Right ventricle myocardium superior (tissue), 1 donor: Measurements from ENCODE around the gene MRPL52. TPM values are rescaled to one million over a fixed set of nuclear protein-coding genes. Genes with fewer than 3 reads are reported as not detected.

Experiments
- ATAC-seq: fragments of 200-7000 bp; cut with Tn5 transposase; one replicate; pipeline ENCODE4 v1.9.1; 2020; ENCODE audit warnings: mild to moderate bottlenecking; ENCODE audit not compliant: poor library complexity
- DNase-seq: peaks from one replicate; pipeline ENCODE4 v3.0.0-alpha.2; 2020
- intact Hi-C: fragments of 100-400 bp; cut with DNase I; formaldehyde crosslinking; loops from one replicate; pipeline ENCODE4 v1.11.2; 2022
- total RNA-seq: library from RNA; stranded (reverse); fragmentation: NEBNext Ultra II Directional; extraction: Animal tissue kit (Norgen Biotek cat#: 25700); gene quantifications from one replicate; pipeline ENCODE4 v1.2.1, GENCODE V29; 2021
- donor health status: DM: no; HTN: yes; CAD: no; lungs with severe emphysema.

The MRPL52 gene
- total RNA-seq, 1 donor from 2014 or later = 110 TPM

GRCh38 chr14:22870811-22871223, 41.1 kb downstream of the MRPL52 start:
- intact Hi-C loops = no loop called here
- peak; percentile 18 for ATAC-seq

GRCh38 chr14:22871224-22872032, 41.7 kb downstream of the MRPL52 start, which contains the start of gene LRP10:
Gene LRP10, plus strand, starts transcription at chr14:22871740. Its CDS starts 564 bp downstream, at chr14:22872304.
- intact Hi-C loops = no loop called here
- DNase-seq (peak; percentile 96), ATAC-seq (peak; percentile 97)

More at GRCh38 chr14:22870811-22871223, 41.1 kb downstream of the MRPL52 start:
- DNase-seq = no peak

- peak; percentile 61 for ATAC-seq
- DNase-seq = peak; percentile 84
- intact Hi-C loops = no loop called here
Observed at GRCh38 chr14:22872033-22872832, 42.5 kb downstream of the MRPL52 start.

- no peak for ATAC-seq
- no peak for DNase-seq
- intact Hi-C loops = no loop called here
Observed at GRCh38 chr14:22872833-22873520, 43.3 kb downstream of the MRPL52 start.

GRCh38 chr14:22875003-22875747, 45.5 kb downstream of the MRPL52 start:
- DNase-seq (no peak), ATAC-seq (no peak)
- intact Hi-C loops = no loop called here

GRCh38 chr14:22875748-22876319, 46.1 kb downstream of the MRPL52 start:
- no peak for DNase-seq
- no peak for ATAC-seq
- intact Hi-C loops = no loop called here

GRCh38 chr14:22877000-22877501, 47.4 kb downstream of the MRPL52 start:
- intact Hi-C loops = no loop called here
- DNase-seq = no peak
- ATAC-seq = no peak

GRCh38 chr14:22878271-22879246, 48.9 kb downstream of the MRPL52 start:
- intact Hi-C loops = no loop called here
- DNase-seq (no peak), ATAC-seq (no peak)

GRCh38 chr14:22882064-22882463, 52.4 kb downstream of the MRPL52 start:
- no peak for ATAC-seq
- intact Hi-C loops = no loop called here
- no peak for DNase-seq

- no peak for ATAC-seq
- no peak for DNase-seq
- intact Hi-C loops = no loop called here
Observed at GRCh38 chr14:22882529-22883172, 53.0 kb downstream of the MRPL52 start.

- intact Hi-C loops = no loop called here
- DNase-seq = no peak
- ATAC-seq = no peak
Observed at GRCh38 chr14:22883173-22883976, 53.7 kb downstream of the MRPL52 start, which contains the start of gene REM2. Gene REM2, plus strand, starts transcription at chr14:22883222. Its CDS starts 66 bp downstream, at chr14:22883288.

GRCh38 chr14:22884076-22884737, 54.5 kb downstream of the MRPL52 start:
- DNase-seq (no peak), ATAC-seq (no peak)
- intact Hi-C loops = no loop called here
